GM12801 (cell line): ENCODE results near the gene KCNE2.

Experiments
- TF ChIP-seq, protein P1 (sequence below): IDR thresholded peaks from one replicate; pipeline ENCODE4 v1.5.1; 2011; ENCODE audit warnings: control low read depth; ENCODE audit not compliant: insufficient read length; ENCODE audit errors: extremely low read depth

The KCNE2 gene

DNA sequence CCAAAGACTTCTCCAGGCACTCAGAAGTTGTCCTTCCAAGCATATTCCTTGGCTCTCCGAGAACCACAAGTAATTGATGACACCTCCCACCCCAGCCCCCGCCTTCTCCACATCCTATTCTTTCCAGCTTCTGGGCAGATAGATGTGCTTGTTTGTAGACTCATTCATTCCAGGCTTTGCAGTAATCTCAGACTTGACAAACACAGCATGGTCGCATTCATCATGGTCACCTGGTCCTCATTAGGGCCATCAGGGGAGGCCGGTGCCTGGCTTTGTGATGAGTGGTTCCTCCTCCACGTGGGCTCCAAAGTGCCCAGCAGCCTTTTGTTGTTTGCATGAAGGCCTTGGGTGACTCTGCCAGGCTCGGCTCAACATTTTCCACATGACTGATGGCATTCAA is 28.5 kb upstream of the KCNE2 start:
- TF ChIP-seq, protein P1, sequence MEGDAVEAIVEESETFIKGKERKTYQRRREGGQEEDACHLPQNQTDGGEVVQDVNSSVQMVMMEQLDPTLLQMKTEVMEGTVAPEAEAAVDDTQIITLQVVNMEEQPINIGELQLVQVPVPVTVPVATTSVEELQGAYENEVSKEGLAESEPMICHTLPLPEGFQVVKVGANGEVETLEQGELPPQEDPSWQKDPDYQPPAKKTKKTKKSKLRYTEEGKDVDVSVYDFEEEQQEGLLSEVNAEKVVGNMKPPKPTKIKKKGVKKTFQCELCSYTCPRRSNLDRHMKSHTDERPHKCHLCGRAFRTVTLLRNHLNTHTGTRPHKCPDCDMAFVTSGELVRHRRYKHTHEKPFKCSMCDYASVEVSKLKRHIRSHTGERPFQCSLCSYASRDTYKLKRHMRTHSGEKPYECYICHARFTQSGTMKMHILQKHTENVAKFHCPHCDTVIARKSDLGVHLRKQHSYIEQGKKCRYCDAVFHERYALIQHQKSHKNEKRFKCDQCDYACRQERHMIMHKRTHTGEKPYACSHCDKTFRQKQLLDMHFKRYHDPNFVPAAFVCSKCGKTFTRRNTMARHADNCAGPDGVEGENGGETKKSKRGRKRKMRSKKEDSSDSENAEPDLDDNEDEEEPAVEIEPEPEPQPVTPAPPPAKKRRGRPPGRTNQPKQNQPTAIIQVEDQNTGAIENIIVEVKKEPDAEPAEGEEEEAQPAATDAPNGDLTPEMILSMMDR, result no peak

- TF ChIP-seq, protein P1, result no peak
Observed at GRCh38 chr21:34336245-34336644, 27.6 kb upstream of the KCNE2 start.

DNA sequence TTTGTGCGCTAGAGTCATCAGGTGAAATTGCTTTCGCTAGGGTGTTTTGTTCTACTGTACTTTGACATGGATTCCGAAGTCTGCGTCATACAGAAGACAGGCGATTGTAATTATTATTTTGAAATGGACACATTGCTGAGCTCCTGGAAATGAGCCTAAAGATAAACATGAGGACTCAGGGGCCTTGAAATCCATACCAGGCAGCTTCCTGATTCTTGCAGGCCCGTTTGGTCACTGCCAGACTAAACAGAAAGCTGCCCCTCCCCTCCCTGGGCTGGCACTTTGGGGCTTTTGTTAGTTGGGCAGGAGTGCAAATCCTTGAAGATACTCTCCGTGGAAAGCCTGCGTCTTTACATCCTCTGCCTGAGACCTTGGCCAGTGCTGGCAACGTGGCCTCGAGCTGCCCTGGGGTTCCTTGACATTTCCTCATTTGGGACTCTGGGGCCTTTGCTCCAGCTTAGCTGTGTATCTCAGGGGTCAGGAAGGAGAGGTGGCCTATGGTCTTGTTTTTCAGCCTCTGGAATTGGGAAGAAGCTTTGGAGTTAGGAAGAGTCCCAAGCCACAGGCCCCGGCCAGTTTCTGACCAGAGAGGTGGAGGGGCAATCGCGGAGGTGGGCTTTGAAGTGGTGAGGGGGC is 26.9 kb upstream of the KCNE2 start:
- TF ChIP-seq, protein P1, result no peak

GRCh38 chr21:34337741-34338140 is 26.1 kb upstream of the KCNE2 start:
- TF ChIP-seq, protein P1, result no peak

- TF ChIP-seq, protein P1, result no peak
Observed at GRCh38 chr21:34338226-34338625, 25.6 kb upstream of the KCNE2 start.

GRCh38 chr21:34340061-34340460 is 23.7 kb upstream of the KCNE2 start:
- TF ChIP-seq, protein P1, result no peak

DNA sequence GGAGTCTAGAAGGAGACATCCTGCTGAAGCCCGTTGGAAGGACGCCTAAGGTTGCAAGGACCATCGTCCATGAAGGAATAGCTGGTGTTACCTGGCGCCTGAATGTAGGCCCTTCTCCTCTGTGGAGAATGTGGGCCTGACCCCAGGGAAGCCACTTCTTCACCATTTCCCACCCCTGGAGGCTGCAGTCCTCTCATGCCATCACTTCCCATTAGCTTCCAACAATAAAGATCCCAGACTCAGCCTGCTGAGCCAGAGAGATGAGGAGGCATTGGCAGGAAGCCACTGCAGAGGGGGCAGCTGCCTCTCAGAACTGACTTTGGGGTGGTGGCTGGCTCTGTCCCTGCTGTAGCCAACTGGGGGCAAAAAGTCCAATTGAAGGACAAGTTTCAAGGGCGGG is 21.3 kb upstream of the KCNE2 start:
- TF ChIP-seq, protein P1, result no peak
